SK-N-MC (cell line): ENCODE data around the gene SAV1.
A peak's percentile ranks its signal among the peaks of the same experiment; 100 is the strongest.
"Not testable (repeated sequence)": the region's sequence is repeated elsewhere in the genome, so short reads cannot be mapped to it uniquely, and the experiment has no call there.

Experiments used
- DNase-seq: peaks from one replicate; pipeline ENCODE4 v3.0.0-alpha.2; 2011; ENCODE audit warnings: low read depth, low spot score
- H3K27ac ChIP-seq: fragments of 200-600 bp; sonication (generic); 2 replicates; pipeline ENCODE4 v1.5.1; 2016; ENCODE audit warnings: mixed run types
- H3K36me3 ChIP-seq: fragments of 200-600 bp; sonication (generic); 2 replicates; pipeline ENCODE4 v1.6.1; 2017; ENCODE audit warnings: antibody characterized with exemption, low read length, mixed read lengths; ENCODE audit not compliant: insufficient read depth
- H3K4me3 ChIP-seq: fragments of 200-600 bp; sonication (generic); 2 replicates; pipeline ENCODE4 v1.5.1; 2016
- H3K9ac ChIP-seq: fragments of 200-600 bp; sonication (generic); 2 replicates; pipeline ENCODE4 v1.8.0; 2017; ENCODE audit warnings: mixed run types, mixed read lengths; ENCODE audit not compliant: insufficient read length
- H3K9me3 ChIP-seq: fragments of 200-600 bp; sonication (generic); 2 replicates; pipeline ENCODE4 v1.6.1; 2017; ENCODE audit warnings: low read depth, mild to moderate bottlenecking, antibody characterized with exemption, low read length, moderate library complexity, mixed read lengths
- EZH2 ChIP-seq: fragments of 200-600 bp; sonication (generic); IDR thresholded peaks from one replicate; pipeline ENCODE4 v1.6.1; 2017; ENCODE audit warnings: antibody characterized with exemption
- FOXP2 ChIP-seq: optimal IDR thresholded peaks from 2 replicates; pipeline ENCODE3; 2011; ENCODE audit warnings: mild to moderate bottlenecking, moderate library complexity; ENCODE audit not compliant: insufficient read depth; ENCODE audit errors: extremely low read length, control extremely low read depth
- POLR2AphosphoS5 ChIP-seq: IDR thresholded peaks from 2 replicates; pipeline ENCODE4 v1.6.1; 2012; ENCODE audit warnings: mild to moderate bottlenecking, low read depth, low read length, borderline replicate concordance

Gene SAV1

GRCh38 chr14:50656776-50657175, 11.3 kb downstream of the SAV1 start:
- Histone ChIP-seq H3K9me3 (peaks cover 2% of the 10 kb centered on the region; the same call in 1 of the 2 replicates), H3K9ac (no peak overlapping the region), H3K36me3 (peaks cover 22% of the 10 kb centered on the region), H3K4me3 (no peak overlapping the region), H3K27ac (peak overlapping the region; percentile 95; the same call in 1 of the 2 replicates)
- TF ChIP-seq POLR2AphosphoS5 (no peak), EZH2 (no peak), FOXP2 (no peak)
- no peak for DNase-seq

- no peak overlapping the region for H3K27ac ChIP-seq
- H3K9me3 ChIP-seq, result no peaks in the 10 kb centered on the region
- no peak overlapping the region for H3K9ac ChIP-seq
- DNase-seq, result no peak
- no peak overlapping the region for H3K4me3 ChIP-seq
- H3K36me3 ChIP-seq, result no peaks in the 10 kb centered on the region; the same call in 1 of the 2 replicates
- TF ChIP-seq POLR2AphosphoS5 (no peak), EZH2 (no peak), FOXP2 (no peak)
Measured at GRCh38 chr14:50649691-50650090, 18.4 kb downstream of the SAV1 start.

- TF ChIP-seq POLR2AphosphoS5 (no peak), EZH2 (no peak), FOXP2 (no peak)
- DNase-seq, result no peak
- no peak overlapping the region for H3K27ac ChIP-seq
- peaks cover 10% of the 10 kb centered on the region; the same call in 1 of the 2 replicates for H3K36me3 ChIP-seq
- no peaks in the 10 kb centered on the region for H3K9me3 ChIP-seq
- H3K4me3 ChIP-seq, result no peak overlapping the region
- H3K9ac ChIP-seq, result no peak overlapping the region
Measured at GRCh38 chr14:50647753-50648152, 20.4 kb downstream of the SAV1 start.

GRCh38 chr14:50647282-50647681, 20.8 kb downstream of the SAV1 start:
- Histone ChIP-seq H3K9ac (no peak overlapping the region), H3K4me3 (no peak overlapping the region), H3K9me3 (no peaks in the 10 kb centered on the region), H3K27ac (no peak overlapping the region), H3K36me3 (peaks cover 13% of the 10 kb centered on the region)
- TF ChIP-seq POLR2AphosphoS5 (no peak), EZH2 (no peak), FOXP2 (no peak)
- DNase-seq, result no peak

GRCh38 chr14:50635141-50635540, 33.0 kb downstream of the SAV1 start:
- no peak for TF ChIP-seq FOXP2
- TF ChIP-seq POLR2AphosphoS5, result no peak
- TF ChIP-seq EZH2, result no peak
- no peaks in the 10 kb centered on the region for H3K9me3 ChIP-seq
- H3K27ac ChIP-seq, result no peak overlapping the region
- no peak for DNase-seq
- no peak overlapping the region for H3K9ac ChIP-seq
- H3K36me3 ChIP-seq, result no peaks in the 10 kb centered on the region; the same call in none of the 2 replicates
- no peak overlapping the region for H3K4me3 ChIP-seq

- TF ChIP-seq POLR2AphosphoS5, result no peak
- TF ChIP-seq EZH2, result no peak
- TF ChIP-seq FOXP2, result no peak
- H3K36me3 ChIP-seq, result no peaks in the 10 kb centered on the region; the same call in 1 of the 2 replicates
- H3K27ac ChIP-seq, result no peak overlapping the region
- DNase-seq, result no peak
- H3K4me3 ChIP-seq, result no peak overlapping the region
- no peaks in the 10 kb centered on the region for H3K9me3 ChIP-seq
- H3K9ac ChIP-seq, result no peak overlapping the region
Measured at GRCh38 chr14:50633954-50634353, 34.2 kb downstream of the SAV1 start.

GRCh38 chr14:50631408-50631821, 36.7 kb downstream of the SAV1 start:
- no peak overlapping the region for H3K9ac ChIP-seq
- TF ChIP-seq FOXP2, result no peak
- no peak for TF ChIP-seq POLR2AphosphoS5
- no peak for TF ChIP-seq EZH2
- H3K36me3 ChIP-seq, result no peaks in the 10 kb centered on the region; the same call in 1 of the 2 replicates
- DNase-seq, result no peak
- H3K4me3 ChIP-seq, result no peak overlapping the region
- peak overlapping the region; percentile 56 for H3K27ac ChIP-seq
- no peaks in the 10 kb centered on the region for H3K9me3 ChIP-seq

- not testable (repeated sequence) for H3K36me3 ChIP-seq, H3K4me3 ChIP-seq, DNase-seq, H3K9ac ChIP-seq, H3K9me3 ChIP-seq, H3K27ac ChIP-seq
Measured at GRCh38 chr14:50624947-50625346, 43.2 kb downstream of the SAV1 start.

GRCh38 chr14:50624447-50624846, 43.7 kb downstream of the SAV1 start:
- Histone ChIP-seq H3K4me3 (no peak overlapping the region), H3K27ac (no peak overlapping the region)
- TF ChIP-seq POLR2AphosphoS5, result no peak
- TF ChIP-seq FOXP2, result no peak
- no peak for TF ChIP-seq EZH2

GRCh38 chr14:50622978-50623377, 45.1 kb downstream of the SAV1 start:
- DNase-seq, result no peak
- TF ChIP-seq FOXP2 (no peak), POLR2AphosphoS5 (no peak), EZH2 (no peak)
- H3K9ac ChIP-seq, result no peak overlapping the region
- no peak overlapping the region for H3K27ac ChIP-seq
- H3K36me3 ChIP-seq, result no peaks in the 10 kb centered on the region
- no peaks in the 10 kb centered on the region for H3K9me3 ChIP-seq
- H3K4me3 ChIP-seq, result no peak overlapping the region

More at GRCh38 chr14:50624447-50624846, 43.7 kb downstream of the SAV1 start:
- Histone ChIP-seq H3K9ac (no peak overlapping the region), H3K36me3 (no peaks in the 10 kb centered on the region), H3K9me3 (no peaks in the 10 kb centered on the region)
- no peak for DNase-seq
